H1 (cell line): ENCODE results near the gene PIK3CA.

Source experiments
- CTCF ChIP-seq, 3 experiments: IDR thresholded peaks; 1 replicate in 2 of 3; 2 replicates in 1 of 3; pipeline versions ENCODE4 v1.5.1 to v1.6.1; 2011; ENCODE audit warnings: low read length in 3 of 3, mild to moderate bottlenecking in 3 of 3, inconsistent platforms in 2 of 3, low read depth in 1 of 3, moderate library complexity in 1 of 3; ENCODE audit not compliant: insufficient read depth in 1 of 3; ENCODE audit errors: control extremely low read depth in 1 of 3
- EGR1 ChIP-seq: IDR thresholded peaks from 2 replicates; pipeline ENCODE4 v1.6.1; 2011; ENCODE audit warnings: low read depth, low read length, borderline replicate concordance
- MAX ChIP-seq: IDR thresholded peaks from 2 replicates; pipeline ENCODE4 v1.6.1; 2012; ENCODE audit warnings: inconsistent platforms
- POLR2AphosphoS5 ChIP-seq: IDR thresholded peaks from 2 replicates; pipeline ENCODE4 v1.6.1; 2011; ENCODE audit warnings: low read depth, low read length

GRCh38 chr3:179276743-179277142 is 128.6 kb downstream of the PIK3CA start:
- TF ChIP-seq POLR2AphosphoS5, result no peak
- TF ChIP-seq EGR1, result no peak
- TF ChIP-seq MAX, result no peak
- TF ChIP-seq CTCF (IDR thresholded peaks at IDR 0.05; ENCODE audit: control extremely low read depth in 1 of 3, insufficient read depth in 1 of 3, low read depth in 1 of 3, low read length in 3 of 3), result no peak
